Measurements from ENCODE around the gene WNT4.

The WNT4 gene

DNA sequence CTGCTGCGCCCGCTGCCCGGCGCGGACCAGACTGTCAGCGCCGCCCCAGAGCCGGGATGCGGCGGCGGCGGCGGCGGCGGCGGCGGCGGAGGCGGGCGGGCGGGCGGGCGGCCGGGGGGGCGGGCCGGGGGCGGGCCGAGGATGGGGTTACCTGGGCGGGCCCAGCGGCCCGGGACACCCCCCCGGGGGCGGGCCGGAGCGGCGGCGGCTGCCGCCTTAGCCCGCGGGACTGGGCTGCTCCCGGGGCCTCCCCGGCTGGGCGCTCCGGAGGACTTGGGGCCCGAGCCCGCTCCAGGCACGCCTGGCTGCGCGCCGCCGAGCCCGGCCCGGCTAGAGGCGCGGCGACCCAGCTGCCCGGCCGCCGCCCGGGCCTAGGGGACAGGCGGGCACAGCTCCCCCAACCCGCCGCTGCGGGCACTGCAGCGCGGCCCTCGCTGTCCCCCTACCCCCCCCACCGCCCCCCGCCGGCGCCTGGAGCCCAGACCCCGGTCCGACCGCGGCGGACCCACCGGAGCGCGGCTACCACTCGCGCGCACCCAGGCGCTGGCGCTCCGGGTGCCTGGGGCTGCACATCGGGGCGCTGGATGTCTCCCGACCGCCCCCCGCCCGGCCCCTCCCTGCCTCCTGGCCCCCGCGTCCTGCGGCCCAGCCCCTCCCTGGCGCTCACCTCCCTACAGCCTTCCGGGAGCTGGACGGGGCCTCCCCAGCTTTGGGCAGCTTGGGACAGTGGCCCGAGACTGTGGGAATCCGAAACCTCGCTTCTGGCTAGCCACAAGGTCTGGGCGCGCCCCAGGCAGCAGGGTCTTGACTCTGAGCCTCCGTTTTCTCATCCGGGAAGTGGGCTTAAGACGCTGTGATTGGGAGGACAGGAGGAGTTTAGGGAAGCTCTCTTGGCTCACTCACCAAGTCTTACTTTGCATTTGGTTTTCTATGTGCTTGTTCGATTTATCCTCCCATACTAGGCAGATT lies at the start of gene WNT4:
TSS of gene WNT4 (minus strand) at position 33 of the 969 bp plus-strand sequence. CDS start 175 bp downstream, outside the sequence.
- DNase-seq (ENCODE audit: low read depth, low spot score), result no peak

DNA sequence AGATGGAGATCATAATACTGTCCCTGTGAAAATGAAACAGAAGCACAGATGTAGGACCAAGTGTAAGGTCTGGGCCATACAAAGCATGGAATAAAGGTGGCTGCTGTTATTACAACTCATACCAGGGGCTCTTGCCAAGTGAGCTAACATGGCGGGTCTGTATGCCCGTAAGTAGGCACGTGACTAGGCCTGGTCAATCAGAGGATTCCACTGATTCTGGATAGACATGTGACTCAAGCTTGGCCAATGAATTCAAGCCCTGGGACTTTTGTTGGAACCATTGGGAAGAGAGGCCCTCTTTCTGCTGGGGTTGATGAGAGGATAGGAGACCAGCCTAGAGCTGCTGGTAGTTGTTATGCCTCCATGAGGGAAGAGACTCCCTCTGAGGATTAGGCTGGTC lies 47.8 kb upstream of the WNT4 start:
- DNase-seq (ENCODE audit: low read depth, low spot score), result no peak

DNA sequence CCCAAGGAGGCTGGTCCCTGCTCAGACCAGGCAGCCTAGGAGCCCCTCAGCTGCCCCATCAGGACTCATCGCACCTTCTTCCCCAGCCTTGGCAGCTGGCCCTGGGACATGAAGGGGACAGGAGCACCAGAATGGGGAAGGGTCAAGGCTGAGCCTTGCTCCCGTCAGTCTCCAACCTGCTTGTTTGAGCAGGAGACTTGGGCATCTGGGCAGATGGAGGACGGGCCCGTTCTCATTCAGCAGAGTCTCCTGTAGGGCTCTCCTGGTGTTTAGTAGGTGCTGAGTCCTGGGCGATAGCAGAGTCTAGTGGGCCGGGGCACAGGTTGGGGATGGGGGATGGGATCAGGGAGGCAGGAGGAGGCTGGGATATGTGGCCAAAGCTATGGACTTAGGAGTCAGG lies 47.4 kb upstream of the WNT4 start:
- no peak for DNase-seq (ENCODE audit: low read depth, low spot score)

DNA sequence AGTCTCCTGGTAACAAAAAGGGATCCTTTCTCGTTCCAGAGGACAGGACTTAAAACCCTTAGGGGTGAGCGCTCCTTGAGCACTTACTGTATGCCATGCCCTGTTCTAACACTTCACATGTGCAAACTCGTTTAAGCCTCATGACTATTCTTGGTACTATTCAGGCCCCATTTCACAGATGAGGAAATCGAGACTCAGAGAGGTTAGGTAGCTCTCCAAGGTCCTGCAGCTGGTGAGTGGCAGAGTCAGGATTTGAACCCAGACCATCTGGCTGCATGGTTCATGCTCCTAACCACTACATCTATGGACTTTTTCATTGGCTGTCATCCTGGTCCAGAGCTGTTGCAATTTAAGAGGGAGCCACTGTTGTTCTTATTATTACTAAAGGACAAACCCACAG lies 46.7 kb upstream of the WNT4 start:
- DNase-seq (ENCODE audit: low read depth, low spot score), result no peak

GRCh38 chr1:22188914-22189313 lies 46.0 kb upstream of the WNT4 start:
- DNase-seq (ENCODE audit: low read depth, low spot score), result no peak

GRCh38 chr1:22188436-22188835 lies 45.5 kb upstream of the WNT4 start:
- no peak for DNase-seq (ENCODE audit: low read depth, low spot score)

GRCh38 chr1:22186311-22186710 lies 43.4 kb upstream of the WNT4 start:
- DNase-seq (ENCODE audit: low read depth, low spot score), result no peak

- DNase-seq (ENCODE audit: low read depth, low spot score), result no peak
Measured at GRCh38 chr1:22184892-22185612, 42.2 kb upstream of the WNT4 start.

DNA sequence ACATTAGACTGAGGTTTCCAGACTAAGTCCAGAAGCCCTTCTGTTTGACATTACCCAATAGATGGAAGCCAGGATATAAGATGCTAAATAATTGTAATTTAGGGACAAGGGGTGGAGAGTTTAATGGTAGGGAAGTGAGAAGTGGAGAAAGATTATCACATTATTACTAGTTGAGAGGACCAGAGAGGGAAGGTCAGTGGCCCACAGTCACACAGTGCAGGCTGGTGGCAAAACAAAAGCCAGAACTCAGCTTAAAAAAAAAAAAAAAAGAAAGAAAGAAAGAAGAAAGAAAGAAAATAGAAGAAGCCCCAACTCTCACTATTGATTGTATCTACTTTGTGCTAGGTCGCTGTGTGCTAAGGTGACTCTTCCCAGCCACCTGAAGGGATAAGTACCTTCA lies 41.6 kb upstream of the WNT4 start:
- no peak for DNase-seq (ENCODE audit: low read depth, low spot score)

- DNase-seq (ENCODE audit: low read depth, low spot score), result no peak
Measured at GRCh38 chr1:22182715-22183114, 39.8 kb upstream of the WNT4 start.

- no peak for DNase-seq (ENCODE audit: low read depth, low spot score)
Measured at GRCh38 chr1:22179197-22179803, 36.4 kb upstream of the WNT4 start.

- DNase-seq (ENCODE audit: low read depth, low spot score), result no peak
Measured at GRCh38 chr1:22177354-22178003, 34.6 kb upstream of the WNT4 start.

GRCh38 chr1:22176258-22176657 lies 33.4 kb upstream of the WNT4 start:
- DNase-seq (ENCODE audit: low read depth, low spot score), result no peak

DNA sequence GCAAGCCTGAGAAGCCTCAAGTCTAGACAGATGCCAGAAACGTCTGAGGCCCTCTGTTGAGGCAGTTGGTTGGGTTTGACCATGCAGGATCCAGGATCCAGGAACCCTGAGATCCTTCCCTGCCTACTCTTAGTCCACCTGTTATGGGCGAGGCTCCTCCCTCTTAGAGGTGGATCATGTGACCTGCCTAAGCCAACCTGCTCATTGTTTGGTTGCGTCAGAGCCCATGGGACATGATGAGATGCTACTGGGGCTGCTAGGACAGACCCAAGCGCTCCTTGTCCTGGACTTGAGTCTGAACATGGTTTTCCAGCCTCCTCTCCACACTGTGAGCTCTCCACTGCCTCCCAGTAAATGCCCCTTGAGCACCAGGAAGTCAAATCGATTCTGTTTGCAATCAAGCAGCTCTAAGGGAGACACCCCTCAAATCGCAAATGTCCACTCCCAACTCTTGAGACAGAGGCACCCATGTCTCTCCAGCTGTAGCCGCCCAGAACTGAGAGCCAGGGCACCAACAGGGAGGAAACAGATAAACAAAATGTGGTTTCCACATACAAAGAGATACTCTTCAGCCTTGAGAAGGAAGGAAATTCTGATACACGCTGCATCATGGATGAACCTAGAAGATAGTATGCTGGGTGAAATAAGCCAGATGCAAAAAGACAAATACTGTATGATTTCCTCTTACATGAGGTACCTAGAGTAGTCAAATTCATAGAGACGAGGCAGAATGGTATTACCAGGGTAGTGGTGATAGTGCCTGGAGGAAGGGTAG lies 31.7 kb upstream of the WNT4 start:
- DNase-seq (ENCODE audit: low read depth, low spot score), result no peak

GRCh38 chr1:22171951-22172715 lies 29.2 kb upstream of the WNT4 start:
- DNase-seq (ENCODE audit: low read depth, low spot score), result no peak

- no peak for DNase-seq (ENCODE audit: low read depth, low spot score)
Measured at GRCh38 chr1:22169816-22170215, 26.9 kb upstream of the WNT4 start.

GRCh38 chr1:22168412-22168973 lies 25.6 kb upstream of the WNT4 start:
- no peak for DNase-seq (ENCODE audit: low read depth, low spot score)

GRCh38 chr1:22166439-22166838 lies 23.5 kb upstream of the WNT4 start:
- DNase-seq (ENCODE audit: low read depth, low spot score), result no peak

GRCh38 chr1:22164841-22165808 lies 22.2 kb upstream of the WNT4 start:
- no peak for DNase-seq (ENCODE audit: low read depth, low spot score)

All from smooth muscle cell of the brain vasculature (primary cell).